Esophagus muscularis mucosa (tissue), 4 donors: ENCODE measurements around the gene KRT74. TPM values are rescaled to one million over a fixed set of nuclear protein-coding genes. Genes with fewer than 3 reads are reported as not detected.

Experiments
- DNase-seq: peaks from one replicate; pipeline ENCODE4 v3.0.0-alpha.2; 2017; ENCODE audit errors: extremely low spot score
- H3K27ac ChIP-seq, 4 donors: fragments of 200-600 bp; sonication (generic); replicated peaks in 1 of 4; 1 replicate in 3 of 4; 2 replicates in 1 of 4; pipeline ENCODE4 v1.5.1; 2016 to 2019; ENCODE audit warnings: mild to moderate bottlenecking in 1 of 4
- H3K27me3 ChIP-seq, 4 donors: fragments of 200-600 bp; sonication (generic); one replicate each; pipeline versions ENCODE4 v1.5.1 to v1.6.0; 2016 to 2019
- H3K36me3 ChIP-seq, 4 donors: fragments of 200-600 bp; sonication (generic); one replicate each; pipeline ENCODE4 v1.5.1; 2016 to 2019
- H3K4me1 ChIP-seq, 4 donors: fragments of 200-600 bp; sonication (generic); one replicate each; pipeline ENCODE4 v1.5.1; 2016 to 2019
- H3K4me3 ChIP-seq, 4 donors: fragments of 200-600 bp; sonication (generic); 1 replicate in 2 of 4; 2 replicates in 2 of 4; pipeline ENCODE4 v1.5.1; 2016 to 2019; ENCODE audit warnings: mild to moderate bottlenecking in 4 of 4, moderate library complexity in 1 of 4
- H3K9me3 ChIP-seq, 4 donors: fragments of 200-600 bp; sonication (generic); 1 replicate in 3 of 4; 2 replicates in 1 of 4; pipeline ENCODE4 v1.5.1; 2016 to 2019
- CTCF ChIP-seq, 3 experiments: fragments of 200-600 bp in 2 of 3; fragments of 450-650 bp in 1 of 3; sonication (generic) in 2 of 3; IDR thresholded peaks; one replicate each; pipeline ENCODE4 v1.5.1; 2017 to 2019; ENCODE audit warnings: antibody characterized with exemption in 3 of 3, mild to moderate bottlenecking in 2 of 3, moderate library complexity in 1 of 3
- EP300 ChIP-seq: sonication (generic); formaldehyde crosslinking; IDR thresholded peaks from one replicate; pipeline ENCODE4 v1.6.1; 2017; ENCODE audit warnings: antibody characterized with exemption
- POLR2A ChIP-seq: fragments of 450-650 bp; IDR thresholded peaks from one replicate; pipeline ENCODE4 v1.6.1; 2017; ENCODE audit warnings: antibody characterized with exemption, moderate library complexity, mild to moderate bottlenecking, low read depth
- POLR2AphosphoS5 ChIP-seq, 2 donors: sonication (generic); formaldehyde crosslinking; IDR thresholded peaks; one replicate each; pipeline ENCODE4 v1.6.1; 2017; ENCODE audit warnings: antibody characterized with exemption in 2 of 2
- WGBS: methylation state at CpG from one replicate; pipeline ENCODE4 v1.1.5; 2018; 5-methylcytosine and 5-hydroxymethylcytosine counted together
- intact Hi-C: fragments of 100-400 bp; cut with DNase I; formaldehyde crosslinking; loops from one replicate; pipeline ENCODE4 v1.15.1; 2023
- total RNA-seq, 4 donors: library from RNA; depleted of rRNA; stranded (reverse); fragments of >200 nt; gene quantifications; one replicate each; pipeline versions ENCODE4 v1.1.0 to v1.2.1, GENCODE V29; 2016

KRT74 gene
- total RNA-seq, 4 donors from 2014 or later, result not detected

GRCh38 chr12:52608161-52608560, 34.5 kb upstream of the KRT74 start:
- DNase-seq, result no peak
- H3K9me3 ChIP-seq, result no peaks in the 10 kb centered on the region
- TF ChIP-seq EP300 (no peak), POLR2AphosphoS5 (IDR thresholded peaks at IDR 0.05) (no peak), POLR2A (no peak), CTCF (IDR thresholded peaks at IDR 0.05) (no peak)
- intact Hi-C loops, result no loop called here
- no peak overlapping the region for H3K4me3 ChIP-seq
- no peak overlapping the region for H3K27ac ChIP-seq
- 81% methylated on average over 4 of the region's 6 CpGs for WGBS
- no peaks in the 10 kb centered on the region for H3K4me1 ChIP-seq
- no peaks in the 10 kb centered on the region for H3K36me3 ChIP-seq
- peaks cover 0 to 44% (median 0%) of the 10 kb centered on the region in 4 donors for H3K27me3 ChIP-seq

- no peaks in the 10 kb centered on the region for H3K36me3 ChIP-seq
- intact Hi-C loops, result no loop called here
- WGBS, result 56% methylated on average over 1 of the region's 1 CpG
- H3K27me3 ChIP-seq, result peaks cover 0 to 52% (median 0%) of the 10 kb centered on the region in 4 donors
- no peak overlapping the region for H3K27ac ChIP-seq
- no peak overlapping the region for H3K4me3 ChIP-seq
- H3K9me3 ChIP-seq, result no peaks in the 10 kb centered on the region
- DNase-seq, result no peak
- no peak for TF ChIP-seq CTCF (IDR thresholded peaks at IDR 0.05)
- no peak for TF ChIP-seq POLR2AphosphoS5 (IDR thresholded peaks at IDR 0.05)
- no peak for TF ChIP-seq EP300
- no peak for TF ChIP-seq POLR2A
- H3K4me1 ChIP-seq, result no peaks in the 10 kb centered on the region
Measured at GRCh38 chr12:52607314-52607713, 33.7 kb upstream of the KRT74 start.

- 76% methylated on average over 7 of the region's 7 CpGs for WGBS
- no peaks in the 10 kb centered on the region for H3K4me1 ChIP-seq
- peaks cover 0 to 53% (median 2%) of the 10 kb centered on the region in 4 donors for H3K27me3 ChIP-seq
- TF ChIP-seq CTCF (IDR thresholded peaks at IDR 0.05) (no peak), EP300 (no peak), POLR2A (no peak), POLR2AphosphoS5 (IDR thresholded peaks at IDR 0.05) (no peak)
- peak; percentile 19 for DNase-seq
- no peak overlapping the region for H3K4me3 ChIP-seq
- no peak overlapping the region for H3K27ac ChIP-seq
- intact Hi-C loops, result no loop called here
- H3K36me3 ChIP-seq, result no peaks in the 10 kb centered on the region
- H3K9me3 ChIP-seq, result no peaks in the 10 kb centered on the region
Measured at GRCh38 chr12:52606581-52607218, 33.1 kb upstream of the KRT74 start.

GRCh38 chr12:52606096-52606495, 32.5 kb upstream of the KRT74 start:
- 70% methylated on average over 3 of the region's 3 CpGs for WGBS
- H3K9me3 ChIP-seq, result no peaks in the 10 kb centered on the region
- no peaks in the 10 kb centered on the region for H3K4me1 ChIP-seq
- intact Hi-C loops, result no loop called here
- DNase-seq, result no peak
- H3K36me3 ChIP-seq, result no peaks in the 10 kb centered on the region
- no peak overlapping the region for H3K4me3 ChIP-seq
- TF ChIP-seq POLR2A (no peak), POLR2AphosphoS5 (IDR thresholded peaks at IDR 0.05) (no peak), CTCF (IDR thresholded peaks at IDR 0.05) (no peak), EP300 (no peak)
- H3K27me3 ChIP-seq, result peaks cover 0 to 53% (median 7%) of the 10 kb centered on the region in 4 donors
- no peak overlapping the region for H3K27ac ChIP-seq

DNA sequence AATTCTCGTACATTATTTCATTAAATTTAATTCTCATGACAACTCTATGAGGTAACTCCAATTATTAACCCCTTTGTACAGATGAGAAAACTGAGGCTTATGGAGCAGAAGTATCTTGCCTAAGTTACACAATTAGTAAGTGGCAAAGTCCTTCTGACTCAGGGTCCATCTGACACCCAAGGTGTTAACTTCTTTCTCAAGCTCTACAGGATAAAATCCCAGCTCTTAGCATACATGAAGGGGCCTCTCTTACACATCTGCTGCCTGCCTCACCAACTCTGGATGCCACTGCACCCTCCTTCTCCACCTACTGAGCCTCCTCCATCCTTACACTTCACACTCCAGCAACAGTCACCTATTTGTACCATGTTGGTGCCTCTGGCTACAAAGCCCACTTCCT, 31.9 kb upstream of the KRT74 start:
- intact Hi-C loops, result no loop called here
- Histone ChIP-seq H3K4me1 (no peaks in the 10 kb centered on the region), H3K27me3 (peaks cover 0 to 53% (median 9%) of the 10 kb centered on the region in 4 donors), H3K27ac (no peak overlapping the region), H3K36me3 (no peaks in the 10 kb centered on the region), H3K4me3 (no peak overlapping the region), H3K9me3 (no peaks in the 10 kb centered on the region)
- peak; percentile 21 for DNase-seq
- WGBS, result 80% methylated on average over 1 of the region's 1 CpG
- TF ChIP-seq POLR2AphosphoS5 (IDR thresholded peaks at IDR 0.05), result no peak
